SK-N-SH (cell line): ENCODE measurements around the gene EBF4. TPM values are rescaled to one million over a fixed set of nuclear protein-coding genes. Genes with fewer than 3 reads are reported as not detected.
A peak's percentile ranks its signal among the peaks of the same experiment; 100 is the strongest.

Experiments used
- CTCF ChIA-PET: fragments of 300-600, 350-600 bp; formaldehyde crosslinking; extraction: SDS; loops from one replicate; lab custom pipeline; 2021; lab: Yijun Ruan, JAX
- POLR2A ChIA-PET: fragments of 350-600 bp; sonication (Branson Sonifier 250); formaldehyde crosslinking; extraction: SDS; loops from one replicate; lab custom pipeline; 2020; ENCODE audit warnings: antibody characterized with exemption, inconsistent platforms; lab: Yijun Ruan, JAX
- DNase-seq: peaks from one replicate; pipeline ENCODE4 v3.0.0; 2012
- H2AFZ ChIP-seq: fragments of 200-600 bp; sonication (generic); 2 replicates; pipeline ENCODE4 v1.8.1; 2016; ENCODE audit warnings: antibody characterized with exemption, mild to moderate bottlenecking, low read depth
- H3F3A ChIP-seq: fragments of 200-600 bp; sonication (generic); replicated peaks from 2 replicates; pipeline ENCODE3; 2016; ENCODE audit warnings: antibody characterized with exemption, mild to moderate bottlenecking; ENCODE audit not compliant: insufficient read depth
- H3K27ac ChIP-seq, 2 experiments: fragments of 200-500 bp in 1 of 2; fragments of 200-600 bp in 1 of 2; sonication (Bioruptor generic) in 1 of 2; sonication (generic), shearing (Covaris generic) in 1 of 2; 2 replicates each; pipeline versions ENCODE4 v1.5.1 to v1.6.1; 2014 to 2016; ENCODE audit warnings: low read depth in 2 of 2, inconsistent platforms in 1 of 2, low read length in 1 of 2, mild to moderate bottlenecking in 1 of 2, mixed read lengths in 1 of 2
- H3K27me3 ChIP-seq: fragments of 200-600 bp; sonication (generic), shearing (Covaris generic); 2 replicates; pipeline ENCODE4 v1.6.1; 2016; ENCODE audit warnings: mixed run types; ENCODE audit not compliant: insufficient read depth
- H3K36me3 ChIP-seq, 2 experiments: fragments of 200-500 bp in 1 of 2; fragments of 200-600 bp in 1 of 2; sonication (Bioruptor generic) in 1 of 2; sonication (generic) in 1 of 2; replicated peaks in 1 of 2; 2 replicates each; pipeline versions ENCODE3 to v1.5.1; 2014 to 2016; ENCODE audit warnings: low read length in 1 of 2, mild to moderate bottlenecking in 1 of 2; ENCODE audit not compliant: insufficient read depth in 2 of 2, control insufficient read depth in 1 of 2
- H3K4me1 ChIP-seq, 2 experiments: fragments of 200-500 bp in 1 of 2; fragments of 200-600 bp in 1 of 2; sonication (Bioruptor generic) in 1 of 2; sonication (generic), shearing (Covaris generic) in 1 of 2; 2 replicates each; pipeline versions ENCODE4 v1.5.1 to v1.6.1; 2014 to 2016; ENCODE audit warnings: low read depth in 1 of 2, low read length in 1 of 2, mixed run types in 1 of 2; ENCODE audit not compliant: insufficient read depth in 2 of 2, control insufficient read depth in 1 of 2
- H3K4me2 ChIP-seq: fragments of 200-600 bp; sonication (generic), shearing (Covaris generic); 2 replicates; pipeline ENCODE4 v1.6.1; 2017; ENCODE audit warnings: mixed run types
- H3K4me3 ChIP-seq, 2 experiments: fragments of 200-500 bp in 1 of 2; fragments of 200-600 bp in 1 of 2; sonication (Bioruptor generic) in 1 of 2; sonication (generic), shearing (Covaris generic) in 1 of 2; 2 replicates each; pipeline versions ENCODE4 v1.5.1 to v1.8.1; 2014 to 2016; ENCODE audit warnings: low read depth in 2 of 2, inconsistent platforms in 1 of 2, low read length in 1 of 2, mild to moderate bottlenecking in 1 of 2, mixed read lengths in 1 of 2, moderate library complexity in 1 of 2
- H3K79me2 ChIP-seq: fragments of 200-600 bp; sonication (generic); 2 replicates; pipeline ENCODE4 v1.8.1; 2017; ENCODE audit warnings: mild to moderate bottlenecking; ENCODE audit not compliant: insufficient read depth
- H3K9ac ChIP-seq: fragments of 200-600 bp; sonication (generic); 2 replicates; pipeline ENCODE4 v1.6.1; 2017; ENCODE audit warnings: mixed run types
- H3K9me2 ChIP-seq: fragments of 200-600 bp; sonication (generic); 2 replicates; pipeline ENCODE4 v1.6.1; 2017; ENCODE audit warnings: mixed run types
- H3K9me3 ChIP-seq: fragments of 200-600 bp; sonication (generic); 2 replicates; pipeline ENCODE4 v1.6.1; 2017; ENCODE audit warnings: mixed run types, mild to moderate bottlenecking, moderate library complexity
- H4K20me1 ChIP-seq: fragments of 200-600 bp; sonication (generic); 2 replicates; pipeline ENCODE4 v1.6.1; 2017; ENCODE audit warnings: mild to moderate bottlenecking, mixed run types; ENCODE audit not compliant: insufficient read depth
- CTCF ChIP-seq: fragments of 200-600 bp; sonication (generic); IDR thresholded peaks from 2 replicates; pipeline ENCODE4 v1.6.1; 2017; ENCODE audit warnings: antibody characterized with exemption, mild to moderate bottlenecking, moderate library complexity
- FOXJ3 ChIP-seq: sonication (generic); formaldehyde crosslinking; IDR thresholded peaks from 2 replicates; pipeline ENCODE4 v1.5.1; 2020; ENCODE audit warnings: mild to moderate bottlenecking, missing genetic modification reagents
- GABPA ChIP-seq: IDR thresholded peaks from 2 replicates; pipeline ENCODE4 v1.4.0; 2012; ENCODE audit warnings: low read depth, mild to moderate bottlenecking
- GATA2 ChIP-seq: sonication (generic); formaldehyde crosslinking; IDR thresholded peaks from 2 replicates; pipeline ENCODE4 v1.5.0; 2020; ENCODE audit warnings: mild to moderate bottlenecking, missing genetic modification reagents
- MXI1 ChIP-seq: IDR thresholded peaks from 2 replicates; pipeline ENCODE4 v1.6.1; 2012; ENCODE audit warnings: mild to moderate bottlenecking, low read depth, low read length, improper control_type of control experiment
- NFIC ChIP-seq: IDR thresholded peaks from 2 replicates; pipeline ENCODE4 v1.4.0; 2012; ENCODE audit warnings: borderline replicate concordance
- POLR2AphosphoS5 ChIP-seq: IDR thresholded peaks from 2 replicates; pipeline ENCODE4 v1.6.1; 2012; ENCODE audit warnings: low read depth, low read length
- RAD21 ChIP-seq: IDR thresholded peaks from 2 replicates; pipeline ENCODE4 v1.6.1; 2012; ENCODE audit warnings: mild to moderate bottlenecking, low read length
- REST ChIP-seq: IDR thresholded peaks from 2 replicates; pipeline ENCODE4 v1.6.1; 2012; ENCODE audit warnings: mild to moderate bottlenecking, low read depth, low read length, moderate library complexity
- RFX5 ChIP-seq: IDR thresholded peaks from 2 replicates; pipeline ENCODE4 v1.6.1; 2012; ENCODE audit warnings: mild to moderate bottlenecking, improper control_type of control experiment, low read length
- RXRA ChIP-seq: IDR thresholded peaks from 2 replicates; pipeline ENCODE4 v1.4.0; 2012; ENCODE audit warnings: low read depth, mild to moderate bottlenecking, borderline replicate concordance
- SIN3A ChIP-seq: IDR thresholded peaks from 2 replicates; pipeline ENCODE4 v1.6.1; 2012; ENCODE audit warnings: low read depth, mild to moderate bottlenecking, low read length, moderate library complexity, borderline replicate concordance
- SMC3 ChIP-seq: IDR thresholded peaks from 2 replicates; pipeline ENCODE4 v1.6.1; 2012; ENCODE audit warnings: low read depth, low read length, improper control_type of control experiment
- TCF12 ChIP-seq: IDR thresholded peaks from 2 replicates; pipeline ENCODE4 v1.4.0; 2012
- TEAD4 ChIP-seq: IDR thresholded peaks from 2 replicates; pipeline ENCODE4 v1.4.0; 2012; ENCODE audit warnings: mild to moderate bottlenecking, borderline replicate concordance; ENCODE audit not compliant: insufficient read depth
- USF2 ChIP-seq: fragments of 150-350 bp; IDR thresholded peaks from 2 replicates; pipeline ENCODE4 v1.6.1; 2017; ENCODE audit warnings: antibody characterized with exemption, low read length, low read depth, borderline replicate concordance
- WGBS: methylation state at CpG from one replicate; pipeline ENCODE4 v1.1.6; 2017; ENCODE audit warnings: low lambda C conversion rate; 5-methylcytosine and 5-hydroxymethylcytosine counted together
- polyA plus RNA-seq, 3 experiments: library from polyadenylated mRNA; depleted of rRNA; stranded (reverse); fragments of >200 nt; gene quantifications; 2 replicates each; pipeline ENCODE4 v1.2.3, GENCODE V29; 2012

Gene EBF4
- polyA plus RNA-seq, 1 of the 3 experiments (the other 2 are of a cell fraction), result 20.6 TPM

GRCh38 chr20:2742431-2742830 is 49.9 kb downstream of the EBF4 start:
- CTCF ChIA-PET, result interaction anchor here (1.0 to 2.2 kb wide), 5 partner anchors 8 to 54 kb away, joined by 3 to 10 read pairs (median 4); no protein-coding TSS in a partner anchor
- no peaks in the 10 kb centered on the region for H3K36me3 ChIP-seq
- WGBS, result 92% methylated on average over 2 of the region's 2 CpGs
- H3K4me2 ChIP-seq, result no peak overlapping the region
- no peaks in the 10 kb centered on the region for H3K4me1 ChIP-seq
- no peak overlapping the region for H3K9ac ChIP-seq
- no peak for DNase-seq
- no peaks in the 10 kb centered on the region for H3K27me3 ChIP-seq
- H3K9me3 ChIP-seq, result no peaks in the 10 kb centered on the region
- H3K27ac ChIP-seq, result no peak overlapping the region
- no peak overlapping the region for H2AFZ ChIP-seq
- no peaks in the 10 kb centered on the region for H3K79me2 ChIP-seq
- TF ChIP-seq TEAD4 (no peak), USF2 (no peak), CTCF (no peak), GATA2 (CRISPR knock-in tag) (no peak), POLR2AphosphoS5 (no peak), MXI1 (no peak), NFIC (no peak), RAD21 (no peak), GABPA (no peak), RXRA (no peak), FOXJ3 (no peak)
- TF ChIP-seq, all 33 proteins: peak for 0
- H3K4me3 ChIP-seq, result no peak overlapping the region
- H3F3A ChIP-seq, result no peaks in the 10 kb centered on the region
- H4K20me1 ChIP-seq, result no peaks in the 10 kb centered on the region
- POLR2A ChIA-PET, result no interaction called here
- no peaks in the 10 kb centered on the region for H3K9me2 ChIP-seq

- Histone ChIP-seq H4K20me1 (no peaks in the 10 kb centered on the region), H3K4me1 (no peaks in the 10 kb centered on the region), H3K4me2 (no peak overlapping the region), H3K4me3 (no peak overlapping the region), H2AFZ (no peak overlapping the region), H3K36me3 (no peaks in the 10 kb centered on the region), H3K9ac (no peak overlapping the region), H3K79me2 (no peaks in the 10 kb centered on the region), H3K27ac (no peak overlapping the region), H3F3A (no peaks in the 10 kb centered on the region), H3K9me3 (no peaks in the 10 kb centered on the region), H3K9me2 (no peaks in the 10 kb centered on the region), H3K27me3 (no peaks in the 10 kb centered on the region)
- TF ChIP-seq SMC3 (peak; percentile 64), TCF12 (no peak), GATA2 (CRISPR knock-in tag) (no peak), SIN3A (no peak), RAD21 (peak; percentile 59), CTCF (peak; percentile 73), RFX5 (no peak), REST (no peak)
- DNase-seq, result peak; percentile 82
- POLR2A ChIA-PET, result no interaction called here
- 49% methylated on average over 11 of the region's 12 CpGs for WGBS
- CTCF ChIA-PET, result interaction anchor here (0.9 to 2.2 kb wide), 17 partner anchors 8 to 67 kb away, joined by 3 to 12 read pairs (median 4); no protein-coding TSS in a partner anchor
Measured at GRCh38 chr20:2742934-2743559, 50.5 kb downstream of the EBF4 start.
